Measurements from ENCODE around the gene ZNF831. TPM values are rescaled to one million over a fixed set of nuclear protein-coding genes. Genes with fewer than 3 reads are reported as not detected.

Gene ZNF831
- total and polyA plus RNA-seq, 9 donors: 0.05 to 0.36 (median 0.15) TPM; not detected in 1

DNA sequence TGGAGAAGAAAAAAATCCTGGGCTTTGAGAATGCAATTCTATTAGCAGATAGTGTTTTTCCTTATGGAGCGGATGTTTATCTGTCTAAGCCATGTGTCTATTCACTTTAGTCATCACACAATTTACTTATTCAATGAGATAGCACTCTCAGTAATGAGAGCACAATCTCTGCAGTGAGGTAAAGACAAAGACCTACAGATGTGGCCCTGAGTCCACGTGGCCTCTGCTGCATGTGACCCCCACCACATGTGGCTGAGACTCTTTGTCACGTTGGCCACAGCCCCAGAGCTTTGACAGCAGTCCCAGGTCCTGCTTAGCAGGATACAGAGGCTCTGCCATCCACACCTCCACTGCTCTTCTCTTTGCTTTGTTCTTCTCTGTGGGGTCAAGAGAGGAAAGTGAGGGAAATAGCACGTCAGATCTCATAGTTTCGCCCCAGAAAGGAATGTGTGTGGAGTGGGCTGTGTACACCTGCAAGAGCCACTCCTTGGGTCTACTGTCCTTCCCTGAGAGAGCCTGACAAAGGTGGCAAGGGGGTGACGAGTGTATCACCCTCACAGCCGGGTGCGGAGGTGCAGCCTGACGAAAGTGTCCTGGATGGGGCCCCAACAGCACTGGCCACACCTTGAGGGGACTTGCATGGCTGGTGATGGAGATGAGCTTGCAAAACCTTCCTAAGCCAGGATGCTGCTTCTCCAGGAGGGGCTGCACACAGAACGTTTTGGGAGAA is 40.7 kb downstream of the ZNF831 start:
- DNase-seq: no peak
- Histone ChIP-seq H3K36me3 (no peaks in the 10 kb centered on the region), H3K27me3 (no peaks in the 10 kb centered on the region), H3K9me3 (no peaks in the 10 kb centered on the region), H3K4me1 (ENCODE audit: insufficient read depth) (no peaks in the 10 kb centered on the region), H3K27ac (no peak overlapping the region), H3K4me3 (no peak overlapping the region)
- no peak for TF ChIP-seq POLR2A (IDR thresholded peaks at IDR 0.05)
- TF ChIP-seq, protein P1, sequence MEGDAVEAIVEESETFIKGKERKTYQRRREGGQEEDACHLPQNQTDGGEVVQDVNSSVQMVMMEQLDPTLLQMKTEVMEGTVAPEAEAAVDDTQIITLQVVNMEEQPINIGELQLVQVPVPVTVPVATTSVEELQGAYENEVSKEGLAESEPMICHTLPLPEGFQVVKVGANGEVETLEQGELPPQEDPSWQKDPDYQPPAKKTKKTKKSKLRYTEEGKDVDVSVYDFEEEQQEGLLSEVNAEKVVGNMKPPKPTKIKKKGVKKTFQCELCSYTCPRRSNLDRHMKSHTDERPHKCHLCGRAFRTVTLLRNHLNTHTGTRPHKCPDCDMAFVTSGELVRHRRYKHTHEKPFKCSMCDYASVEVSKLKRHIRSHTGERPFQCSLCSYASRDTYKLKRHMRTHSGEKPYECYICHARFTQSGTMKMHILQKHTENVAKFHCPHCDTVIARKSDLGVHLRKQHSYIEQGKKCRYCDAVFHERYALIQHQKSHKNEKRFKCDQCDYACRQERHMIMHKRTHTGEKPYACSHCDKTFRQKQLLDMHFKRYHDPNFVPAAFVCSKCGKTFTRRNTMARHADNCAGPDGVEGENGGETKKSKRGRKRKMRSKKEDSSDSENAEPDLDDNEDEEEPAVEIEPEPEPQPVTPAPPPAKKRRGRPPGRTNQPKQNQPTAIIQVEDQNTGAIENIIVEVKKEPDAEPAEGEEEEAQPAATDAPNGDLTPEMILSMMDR (IDR thresholded peaks at IDR 0.05): no peak
- TF ChIP-seq EP300 (IDR thresholded peaks at IDR 0.05): no peak
- intact Hi-C loops (cut with DNase I): no loop called here
- 47 to 54% (median 48%) methylated on average over 10 of the region's 10 CpGs for WGBS, 3 donors

DNA sequence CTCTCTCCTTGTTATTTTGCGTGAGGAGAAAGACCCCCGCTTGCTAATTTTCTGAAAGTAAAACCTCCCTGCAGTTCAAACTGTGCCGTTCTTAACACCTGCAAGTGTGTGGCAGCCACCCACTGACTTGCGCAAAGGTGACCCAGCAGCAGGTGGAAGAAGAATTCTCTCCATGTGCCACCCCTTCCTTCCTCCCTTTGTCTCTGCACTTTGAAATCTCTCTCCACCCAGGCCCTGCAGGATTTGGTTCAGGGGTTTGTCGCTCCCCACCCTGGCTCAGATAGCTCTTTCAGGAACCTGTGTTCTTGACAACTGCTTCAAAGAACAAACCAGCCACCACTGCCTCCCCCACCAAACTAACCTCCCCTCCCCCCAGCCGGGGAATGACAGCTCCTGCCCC is 41.4 kb downstream of the ZNF831 start:
- TF ChIP-seq POLR2A (IDR thresholded peaks at IDR 0.05) (no peak), EP300 (IDR thresholded peaks at IDR 0.05) (no peak)
- TF ChIP-seq, protein P1 (IDR thresholded peaks at IDR 0.05): no peak
- intact Hi-C loops (cut with DNase I): no loop called here
- Histone ChIP-seq H3K27me3 (no peaks in the 10 kb centered on the region), H3K4me3 (no peak overlapping the region), H3K4me1 (ENCODE audit: insufficient read depth) (no peaks in the 10 kb centered on the region), H3K27ac (no peak overlapping the region), H3K36me3 (no peaks in the 10 kb centered on the region), H3K9me3 (no peaks in the 10 kb centered on the region)
- DNase-seq: no peak
- WGBS, 3 donors: 39 to 52% (median 45%) methylated on average over 6 of the region's 6 CpGs

DNA sequence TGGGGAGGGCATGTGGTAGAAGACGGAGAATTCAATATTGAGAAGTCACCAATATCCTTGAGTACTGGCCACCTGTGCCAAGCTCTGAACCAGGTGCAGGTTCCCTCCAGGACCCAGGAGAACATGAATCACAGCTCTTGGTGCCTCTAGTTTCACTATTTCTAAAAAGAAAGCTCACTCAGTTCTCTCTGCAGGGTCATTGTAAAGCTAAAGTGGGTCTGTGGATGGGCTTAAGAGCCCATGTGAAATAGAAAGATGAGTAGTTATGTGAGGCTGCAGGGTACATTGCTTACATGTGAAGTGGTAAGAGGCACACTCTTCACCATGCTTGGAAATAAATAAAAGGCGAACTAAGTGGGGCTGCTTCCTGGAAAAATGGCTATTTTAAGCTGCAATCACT is 43.6 kb downstream of the ZNF831 start:
- no peak overlapping the region for H3K27ac ChIP-seq
- no peaks in the 10 kb centered on the region for H3K9me3 ChIP-seq
- intact Hi-C loops (cut with DNase I): no loop called here
- TF ChIP-seq POLR2A (IDR thresholded peaks at IDR 0.05) (no peak), EP300 (IDR thresholded peaks at IDR 0.05) (no peak)
- TF ChIP-seq, protein P1 (IDR thresholded peaks at IDR 0.05): no peak
- no peaks in the 10 kb centered on the region for H3K4me1 ChIP-seq (ENCODE audit: insufficient read depth)
- 80 to 91% (median 81%) methylated on average over 2 of the region's 2 CpGs for WGBS, 3 donors
- H3K27me3 ChIP-seq: no peaks in the 10 kb centered on the region
- no peak for DNase-seq
- no peak overlapping the region for H3K4me3 ChIP-seq
- no peaks in the 10 kb centered on the region for H3K36me3 ChIP-seq

DNA sequence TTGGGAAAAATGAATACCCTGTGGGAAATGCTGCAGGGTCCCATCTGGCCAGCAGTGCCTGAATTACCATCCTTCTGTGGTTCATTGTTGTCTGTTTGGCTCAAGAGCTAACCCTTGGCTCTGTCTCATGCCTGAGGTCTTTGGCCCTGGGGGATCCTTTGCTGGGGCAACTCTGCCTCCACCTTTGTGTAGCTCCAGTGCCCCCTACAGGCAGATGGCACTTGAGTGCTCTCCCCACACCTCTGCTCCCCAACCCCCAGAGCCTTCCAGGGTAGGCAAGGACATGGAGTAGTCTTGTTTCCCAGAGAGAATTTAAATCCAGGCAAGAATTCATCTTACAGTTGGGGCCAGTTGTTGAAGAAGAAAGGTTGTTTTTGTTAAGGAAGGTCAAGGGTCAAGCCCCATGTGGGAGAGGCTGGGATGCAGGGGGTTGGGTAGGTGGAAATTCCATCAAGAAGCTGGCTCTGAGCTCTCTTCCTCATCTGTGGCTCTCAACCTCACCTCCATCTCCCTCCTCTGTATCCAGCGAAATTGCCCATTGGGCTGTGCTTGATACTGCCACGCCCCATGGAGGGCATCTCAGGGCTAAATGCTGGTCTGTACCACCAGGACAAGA is 44.2 kb downstream of the ZNF831 start:
- H3K27me3 ChIP-seq: no peaks in the 10 kb centered on the region
- no peaks in the 10 kb centered on the region for H3K4me1 ChIP-seq (ENCODE audit: insufficient read depth)
- H3K9me3 ChIP-seq: no peaks in the 10 kb centered on the region
- WGBS, 3 donors: 60 to 82% (median 70%) methylated on average over 2 of the region's 2 CpGs
- no peak overlapping the region for H3K4me3 ChIP-seq
- H3K36me3 ChIP-seq: no peaks in the 10 kb centered on the region
- no peak overlapping the region for H3K27ac ChIP-seq
- DNase-seq: no peak
- TF ChIP-seq POLR2A (IDR thresholded peaks at IDR 0.05) (no peak), EP300 (IDR thresholded peaks at IDR 0.05) (no peak)
- TF ChIP-seq, protein P1 (IDR thresholded peaks at IDR 0.05): no peak
- intact Hi-C loops (cut with DNase I): no loop called here

Data from ovary (tissue), 9 donors.